HEK293 (cell line): ENCODE data around the gene KCNK7.
A peak's percentile ranks its signal among the peaks of the same experiment; 100 is the strongest.

Experiments
- CTCF ChIA-PET: fragments of 350-600 bp; formaldehyde crosslinking; extraction: SDS; loops from one replicate; lab custom pipeline; 2021; ENCODE audit warnings: antibody characterized with exemption; lab: Yijun Ruan, JAX
- POLR2A ChIA-PET: fragments of 300-600 bp; formaldehyde crosslinking; extraction: SDS; loops from one replicate; lab custom pipeline; 2020; ENCODE audit warnings: antibody characterized with exemption, inconsistent platforms; lab: Yijun Ruan, JAX
- H3K27ac ChIP-seq: fragments of 200-500 bp; sonication (Bioruptor generic); 2 replicates; pipeline ENCODE4 v1.5.1; 2014; ENCODE audit warnings: low read depth, low read length, control low read depth, inconsistent platforms; ENCODE audit errors: extremely low read depth
- H3K36me3 ChIP-seq, 2 experiments: fragments of 200-500 bp in 1 of 2; sonication (Bioruptor generic) in 1 of 2; 1 replicate in 1 of 2; 2 replicates in 1 of 2; pipeline ENCODE4 v1.5.1; 2014 to 2017; ENCODE audit warnings: inconsistent platforms in 2 of 2, low read length in 2 of 2; ENCODE audit not compliant: control insufficient read depth in 2 of 2, insufficient read depth in 1 of 2
- H3K4me1 ChIP-seq: fragments of 200-500 bp; sonication (Bioruptor generic); 2 replicates; pipeline ENCODE4 v1.5.1; 2014; ENCODE audit warnings: mild to moderate bottlenecking, low read length, inconsistent platforms; ENCODE audit not compliant: control insufficient read depth, insufficient read depth
- H3K4me3 ChIP-seq: 2 replicates; pipeline ENCODE4 v1.5.1; 2011; ENCODE audit warnings: low read depth, mild to moderate bottlenecking, control low read depth, low read length, moderate library complexity
- H3K9me3 ChIP-seq: fragments of 200-500 bp; sonication (Bioruptor generic); 2 replicates; pipeline ENCODE4 v1.5.1; 2014; ENCODE audit warnings: low read depth, low read length, inconsistent platforms; ENCODE audit not compliant: control insufficient read depth, insufficient read depth
- BCL11A ChIP-seq: fragments of 450-650 bp; formaldehyde crosslinking; IDR thresholded peaks from 2 replicates; pipeline ENCODE4 v1.5.1; 2016; ENCODE audit warnings: low read depth, missing biosample characterization, missing genetic modification characterization
- HOXC10 ChIP-seq: sonication (generic); formaldehyde crosslinking; IDR thresholded peaks from 2 replicates; pipeline ENCODE4 v1.8.1; 2023; ENCODE audit warnings: mild to moderate bottlenecking, missing genetic modification reagents
- PRDM2 ChIP-seq: fragments of 450-650 bp; formaldehyde crosslinking; IDR thresholded peaks from 2 replicates; pipeline ENCODE4 v1.5.1; 2016; ENCODE audit warnings: missing biosample characterization, missing genetic modification characterization, borderline replicate concordance
- SP3 ChIP-seq: fragments of 450-650 bp; formaldehyde crosslinking; IDR thresholded peaks from 2 replicates; pipeline ENCODE4 v1.5.1; 2016; ENCODE audit warnings: missing biosample characterization, missing genetic modification characterization
- TCF7L2 ChIP-seq: IDR thresholded peaks from 2 replicates; pipeline ENCODE4 v1.6.1; 2011; ENCODE audit warnings: low read depth, mild to moderate bottlenecking, inconsistent platforms, low read length, moderate library complexity, borderline replicate concordance
- TRIM28 ChIP-seq: IDR thresholded peaks from 2 replicates; pipeline ENCODE4 v1.6.1; 2011; ENCODE audit warnings: low read length, control low read depth, borderline replicate concordance
- ZEB2 ChIP-seq: fragments of 450-650 bp; formaldehyde crosslinking; IDR thresholded peaks from 2 replicates; pipeline ENCODE4 v1.5.1; 2016; ENCODE audit warnings: missing biosample characterization, missing genetic modification characterization
- ZNF138 ChIP-seq: fragments of 450-650 bp; formaldehyde crosslinking; IDR thresholded peaks from 2 replicates; pipeline ENCODE4 v1.5.1; 2016; ENCODE audit warnings: missing biosample characterization, missing genetic modification characterization, borderline replicate concordance
- ZNF174 ChIP-seq: fragments of 450-650 bp; formaldehyde crosslinking; IDR thresholded peaks from 2 replicates; pipeline ENCODE4 v1.5.0; 2017; ENCODE audit warnings: missing biosample characterization, mild to moderate bottlenecking, missing genetic modification characterization
- ZNF239 ChIP-seq: fragments of 450-650 bp; formaldehyde crosslinking; IDR thresholded peaks from 2 replicates; pipeline ENCODE4 v1.5.1; 2016; ENCODE audit warnings: missing biosample characterization, missing genetic modification characterization
- ZNF280C ChIP-seq: fragments of 450-650 bp; formaldehyde crosslinking; IDR thresholded peaks from 2 replicates; pipeline ENCODE4 v1.5.1; 2016; ENCODE audit warnings: missing biosample characterization, missing genetic modification characterization
- ZNF350 ChIP-seq: fragments of 450-650 bp; formaldehyde crosslinking; IDR thresholded peaks from 2 replicates; pipeline ENCODE4 v1.5.0; 2017; ENCODE audit warnings: missing biosample characterization, mild to moderate bottlenecking, missing genetic modification characterization
- ZNF560 ChIP-seq: fragments of 450-650 bp; formaldehyde crosslinking; IDR thresholded peaks from 2 replicates; pipeline ENCODE4 v1.5.1; 2017; ENCODE audit warnings: missing biosample characterization, missing genetic modification characterization, borderline replicate concordance
- ZNF571 ChIP-seq: fragments of 450-650 bp; formaldehyde crosslinking; IDR thresholded peaks from 2 replicates; pipeline ENCODE4 v1.5.0; 2017; ENCODE audit warnings: missing biosample characterization, missing genetic modification characterization
- ZNF585B ChIP-seq: fragments of 450-650 bp; formaldehyde crosslinking; IDR thresholded peaks from 2 replicates; pipeline ENCODE4 v1.5.1; 2016; ENCODE audit warnings: missing biosample characterization, missing genetic modification characterization
- ZNF600 ChIP-seq: fragments of 450-650 bp; formaldehyde crosslinking; IDR thresholded peaks from 2 replicates; pipeline ENCODE4 v1.5.1; 2016; ENCODE audit warnings: missing biosample characterization, missing genetic modification characterization
- ZNF623 ChIP-seq: fragments of 450-650 bp; formaldehyde crosslinking; IDR thresholded peaks from 2 replicates; pipeline ENCODE4 v1.5.1; 2016; ENCODE audit warnings: missing biosample characterization, missing genetic modification characterization
- ZNF624 ChIP-seq: fragments of 450-650 bp; formaldehyde crosslinking; IDR thresholded peaks from 2 replicates; pipeline ENCODE4 v1.5.1; 2017; ENCODE audit warnings: missing biosample characterization, missing genetic modification characterization
- ZSCAN16 ChIP-seq: fragments of 450-650 bp; formaldehyde crosslinking; IDR thresholded peaks from 2 replicates; pipeline ENCODE4 v1.5.1; 2016; ENCODE audit warnings: missing biosample characterization, missing genetic modification characterization
- ZXDB ChIP-seq: fragments of 450-650 bp; formaldehyde crosslinking; IDR thresholded peaks from 2 replicates; pipeline ENCODE4 v1.5.1; 2016; ENCODE audit warnings: missing biosample characterization, missing genetic modification characterization
- TF ChIP-seq, protein P1 (sequence below): fragments of 450-650 bp; formaldehyde crosslinking; IDR thresholded peaks from 2 replicates; pipeline ENCODE4 v1.5.1; 2016; ENCODE audit warnings: missing biosample characterization, missing genetic modification characterization
- TF ChIP-seq, protein P2 (sequence below): fragments of 450-650 bp; formaldehyde crosslinking; IDR thresholded peaks from 2 replicates; pipeline ENCODE4 v1.5.1; 2016; ENCODE audit warnings: missing biosample characterization, missing genetic modification characterization
- TF ChIP-seq, protein P3 (sequence below): fragments of 450-650 bp; formaldehyde crosslinking; IDR thresholded peaks from 2 replicates; pipeline ENCODE4 v1.5.1; 2016; ENCODE audit warnings: missing biosample characterization, missing genetic modification characterization, borderline replicate concordance

Gene KCNK7

DNA sequence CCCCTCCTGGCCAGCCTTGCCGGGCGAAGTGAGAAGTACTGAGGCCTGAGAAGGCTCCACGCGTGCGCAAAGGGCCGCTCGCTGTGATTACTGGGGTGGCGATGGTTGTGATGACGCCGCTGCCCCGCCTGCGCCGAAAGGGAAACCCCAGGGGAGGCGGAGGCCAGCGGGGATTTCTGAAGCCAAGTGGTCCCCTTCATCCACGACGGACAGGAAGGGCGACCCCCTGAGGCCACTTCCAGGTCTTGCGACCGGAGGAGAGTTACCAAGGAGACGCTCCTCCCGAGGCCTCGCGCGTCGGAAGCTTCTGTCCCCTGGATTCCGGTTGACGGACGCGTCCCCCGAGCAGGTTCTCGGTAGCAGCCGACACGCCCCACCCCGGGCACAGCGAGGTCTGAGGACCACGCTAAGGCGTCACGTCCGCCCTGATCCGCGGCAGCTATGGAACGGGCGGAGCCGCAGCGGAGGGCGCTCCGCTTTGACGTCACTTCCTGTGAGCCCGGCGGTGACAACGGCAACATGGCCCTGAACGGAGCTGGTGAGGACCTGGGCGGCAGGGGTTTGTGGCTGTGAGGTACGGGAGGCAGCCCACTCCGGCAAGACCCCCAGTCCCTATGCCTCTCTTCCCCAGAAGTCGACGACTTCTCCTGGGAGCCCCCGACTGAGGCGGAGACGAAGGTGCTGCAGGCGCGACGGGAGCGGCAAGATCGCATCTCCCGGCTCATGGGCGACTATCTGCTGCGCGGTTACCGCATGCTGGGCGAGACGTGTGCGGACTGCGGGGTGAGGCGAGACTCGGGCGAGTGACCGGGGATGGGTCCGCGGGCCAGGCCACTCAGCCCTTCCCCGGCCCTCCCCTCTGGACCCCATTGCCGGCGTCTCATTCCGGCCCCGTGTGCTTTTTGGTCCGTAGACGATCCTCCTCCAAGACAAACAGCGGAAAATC, 25.4 kb downstream of the KCNK7 start, which contains the start of gene ZNRD2:
TSS of gene ZNRD2 (plus strand) at position 505 of the 946 bp plus-strand sequence. CDS start at position 520, 15 bp downstream.
- Histone ChIP-seq H3K4me3 (peak within 1 kb of the TSS; percentile 74), H3K4me1 (peaks cover 16% of the 10 kb centered on the region; the same call in 1 of the 2 replicates), H3K9me3 (no peaks in the 10 kb centered on the region), H3K36me3 (peaks cover 0 to 22% of the 10 kb centered on the region in 2 experiments; a peak in 1 of 3 replicates), H3K27ac (peak within 1 kb of the TSS; percentile 93)
- ChIA-PET CTCF (interaction anchor here (0.6 to 5.6 kb wide), 7 partner anchors 10 to 29 kb away, joined by 3 to 133 read pairs (median 11); partner anchors contain the start of gene LTBP3), POLR2A (interaction anchor here (0.6 to 4.2 kb wide), 16 partner anchors 10 to 289 kb away, joined by 3 to 41 read pairs (median 6); partner anchors contain the start of genes CFL1, KCNK7, LTBP3 and MALAT1)
- TF ChIP-seq TRIM28, result peak; percentile 82
- peak; percentile 99 for TF ChIP-seq ZEB2 (tag by site-specific recombination)
- TF ChIP-seq, protein P1, sequence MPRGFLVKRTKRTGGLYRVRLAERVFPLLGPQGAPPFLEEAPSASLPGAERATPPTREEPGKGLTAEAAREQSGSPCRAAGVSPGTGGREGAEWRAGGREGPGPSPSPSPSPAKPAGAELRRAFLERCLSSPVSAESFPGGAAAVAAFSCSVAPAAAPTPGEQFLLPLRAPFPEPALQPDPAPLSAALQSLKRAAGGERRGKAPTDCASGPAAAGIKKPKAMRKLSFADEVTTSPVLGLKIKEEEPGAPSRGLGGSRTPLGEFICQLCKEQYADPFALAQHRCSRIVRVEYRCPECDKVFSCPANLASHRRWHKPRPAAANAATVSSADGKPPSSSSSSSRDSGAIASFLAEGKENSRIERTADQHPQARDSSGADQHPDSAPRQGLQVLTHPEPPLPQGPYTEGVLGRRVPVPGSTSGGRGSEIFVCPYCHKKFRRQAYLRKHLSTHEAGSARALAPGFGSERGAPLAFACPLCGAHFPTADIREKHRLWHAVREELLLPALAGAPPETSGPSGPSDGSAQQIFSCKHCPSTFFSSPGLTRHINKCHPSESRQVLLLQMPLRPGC, result 0 out of 2 replicates have a peak, but pooled peaks have one; percentile 6
- TF ChIP-seq ZNF280C, result no peak
- TF ChIP-seq ZNF350, result no peak
- TF ChIP-seq ZNF239 (tag by site-specific recombination), result no peak
- no peak for TF ChIP-seq ZNF560 (tag by site-specific recombination)
- no peak for TF ChIP-seq PRDM2 (tag by site-specific recombination)
- no peak for TF ChIP-seq ZNF600 (tag by site-specific recombination)
- TF ChIP-seq ZSCAN16 (tag by site-specific recombination), result no peak
- TF ChIP-seq ZNF624 (tag by site-specific recombination), result no peak
- TF ChIP-seq ZNF571, result no peak
- no peak for TF ChIP-seq ZNF585B (tag by site-specific recombination)
- TF ChIP-seq, protein P2, sequence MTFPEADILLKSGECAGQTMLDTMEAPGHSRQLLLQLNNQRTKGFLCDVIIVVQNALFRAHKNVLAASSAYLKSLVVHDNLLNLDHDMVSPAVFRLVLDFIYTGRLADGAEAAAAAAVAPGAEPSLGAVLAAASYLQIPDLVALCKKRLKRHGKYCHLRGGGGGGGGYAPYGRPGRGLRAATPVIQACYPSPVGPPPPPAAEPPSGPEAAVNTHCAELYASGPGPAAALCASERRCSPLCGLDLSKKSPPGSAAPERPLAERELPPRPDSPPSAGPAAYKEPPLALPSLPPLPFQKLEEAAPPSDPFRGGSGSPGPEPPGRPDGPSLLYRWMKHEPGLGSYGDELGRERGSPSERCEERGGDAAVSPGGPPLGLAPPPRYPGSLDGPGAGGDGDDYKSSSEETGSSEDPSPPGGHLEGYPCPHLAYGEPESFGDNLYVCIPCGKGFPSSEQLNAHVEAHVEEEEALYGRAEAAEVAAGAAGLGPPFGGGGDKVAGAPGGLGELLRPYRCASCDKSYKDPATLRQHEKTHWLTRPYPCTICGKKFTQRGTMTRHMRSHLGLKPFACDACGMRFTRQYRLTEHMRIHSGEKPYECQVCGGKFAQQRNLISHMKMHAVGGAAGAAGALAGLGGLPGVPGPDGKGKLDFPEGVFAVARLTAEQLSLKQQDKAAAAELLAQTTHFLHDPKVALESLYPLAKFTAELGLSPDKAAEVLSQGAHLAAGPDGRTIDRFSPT (tag by site-specific recombination), result 0 out of 2 replicates have a peak, but pooled peaks have one; percentile 27
- TF ChIP-seq, protein P3, sequence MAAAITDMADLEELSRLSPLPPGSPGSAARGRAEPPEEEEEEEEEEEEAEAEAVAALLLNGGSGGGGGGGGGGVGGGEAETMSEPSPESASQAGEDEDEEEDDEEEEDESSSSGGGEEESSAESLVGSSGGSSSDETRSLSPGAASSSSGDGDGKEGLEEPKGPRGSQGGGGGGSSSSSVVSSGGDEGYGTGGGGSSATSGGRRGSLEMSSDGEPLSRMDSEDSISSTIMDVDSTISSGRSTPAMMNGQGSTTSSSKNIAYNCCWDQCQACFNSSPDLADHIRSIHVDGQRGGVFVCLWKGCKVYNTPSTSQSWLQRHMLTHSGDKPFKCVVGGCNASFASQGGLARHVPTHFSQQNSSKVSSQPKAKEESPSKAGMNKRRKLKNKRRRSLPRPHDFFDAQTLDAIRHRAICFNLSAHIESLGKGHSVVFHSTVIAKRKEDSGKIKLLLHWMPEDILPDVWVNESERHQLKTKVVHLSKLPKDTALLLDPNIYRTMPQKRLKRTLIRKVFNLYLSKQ (tag by site-specific recombination), result no peak
- peak; percentile 97 for TF ChIP-seq SP3 (tag by site-specific recombination)
- TF ChIP-seq ZNF174, result no peak
- no peak for TF ChIP-seq BCL11A (tag by site-specific recombination)
- peak; percentile 100 for TF ChIP-seq ZXDB (tag by site-specific recombination)
- TF ChIP-seq ZNF623 (tag by site-specific recombination), result no peak
- TF ChIP-seq TCF7L2, result 0 out of 2 replicates have a peak, but pooled peaks have one; percentile 35
- TF ChIP-seq HOXC10, result no peak
- no peak for TF ChIP-seq ZNF138
